HCT116 (cell line): ENCODE data around the gene BBC3. TPM values are rescaled to one million over a fixed set of nuclear protein-coding genes. Genes with fewer than 3 reads are reported as not detected.

Experiments used
- ATAC-seq: fragments of 200-7000 bp; cut with Tn5 transposase; 2 replicates; pipeline ENCODE4 v1.9.1; 2020; ENCODE audit warnings: mild to moderate bottlenecking, moderate library complexity
- BruUV-seq: library from RNA; stranded (reverse); fragments of 400-500 nt; replicated peaks from 2 replicates; lab custom pipeline; 2021; lab: Mats Ljungman, UMichigan
- CTCF ChIA-PET: fragments of 300-600 bp; sonication (Branson Sonifier 250); formaldehyde crosslinking; loops from one replicate; lab custom pipeline; 2021; ENCODE audit warnings: antibody characterized with exemption; lab: Charles Lee
- POLR2A ChIA-PET: fragments of 300-600, 350-600 bp; sonication (Branson Sonifier 250); formaldehyde crosslinking; loops from one replicate; lab custom pipeline; 2021; ENCODE audit warnings: antibody characterized with exemption; lab: Charles Lee
- RAD21 ChIA-PET, 2 experiments: fragments of 300-600 bp; sonication (Branson Sonifier 250); formaldehyde crosslinking; loops; one replicate each; lab custom pipeline; 2023; ENCODE audit warnings: low total read pairs in 2 of 2; ENCODE audit not compliant: uncharacterized antibody in 2 of 2, unreplicated experiment in 2 of 2, low non-redundant PET in 1 of 2; lab: Charles Lee
- DNase-seq: peaks from one replicate; pipeline ENCODE4 v3.0.0-alpha.2; 2010; ENCODE audit warnings: low read depth, low spot score
- H2AFZ ChIP-seq: fragments of 200-600 bp; shearing (Covaris generic), sonication (generic); 2 replicates; pipeline ENCODE4 v1.6.1; 2017; ENCODE audit warnings: low read depth, mixed run types, mixed read lengths, antibody characterized with exemption, low read length; ENCODE audit not compliant: poor library complexity, severe bottlenecking
- H3K27ac ChIP-seq: 2 replicates; pipeline ENCODE4 v1.5.1; 2012; ENCODE audit warnings: low read depth, low read length
- H3K27me3 ChIP-seq: fragments of 200-600 bp; sonication (generic); 2 replicates; pipeline ENCODE4 v1.6.1; 2016; ENCODE audit warnings: mixed run types, low read length, mixed read lengths; ENCODE audit not compliant: insufficient read depth
- H3K36me3 ChIP-seq, 2 experiments: fragments of 200-500 bp in 1 of 2; fragments of 200-600 bp in 1 of 2; sonication (Bioruptor generic) in 1 of 2; sonication (generic) in 1 of 2; 2 replicates each; pipeline versions ENCODE4 v1.5.1 to v1.6.1; 2014 to 2016; ENCODE audit warnings: low read length in 2 of 2, inconsistent platforms in 1 of 2, mixed read lengths in 1 of 2, mixed run types in 1 of 2; ENCODE audit not compliant: insufficient read depth in 2 of 2, control insufficient read depth in 1 of 2
- H3K4me1 ChIP-seq, 2 experiments: fragments of 200-600 bp in 1 of 2; sonication (generic) in 1 of 2; 2 replicates each; pipeline versions ENCODE4 v1.5.1 to v1.6.1; 2012 to 2017; ENCODE audit warnings: low read length in 2 of 2, inconsistent platforms in 1 of 2, mild to moderate bottlenecking in 1 of 2, mixed read lengths in 1 of 2, mixed run types in 1 of 2, moderate library complexity in 1 of 2; ENCODE audit not compliant: insufficient read depth in 2 of 2, control insufficient read depth in 1 of 2
- H3K4me2 ChIP-seq: fragments of 200-600 bp; sonication (generic); 2 replicates; pipeline ENCODE4 v1.6.1; 2017; ENCODE audit warnings: mixed run types, low read length, mixed read lengths
- H3K4me3 ChIP-seq, 2 experiments: fragments of 200-600 bp in 1 of 2; sonication (generic) in 1 of 2; replicated peaks in 1 of 2; 2 replicates each; pipeline ENCODE4 v1.5.1; 2011 to 2016; ENCODE audit warnings: low read length in 2 of 2, control low read depth in 1 of 2, low read depth in 1 of 2, mild to moderate bottlenecking in 1 of 2, mixed read lengths in 1 of 2, mixed run types in 1 of 2
- H3K79me2 ChIP-seq: fragments of 200-600 bp; sonication (generic); 2 replicates; pipeline ENCODE4 v1.6.1; 2017; ENCODE audit warnings: mild to moderate bottlenecking, mixed run types, low read length, moderate library complexity, mixed read lengths; ENCODE audit not compliant: insufficient read depth
- H3K9ac ChIP-seq: fragments of 200-600 bp; sonication (generic); 2 replicates; pipeline ENCODE4 v1.6.1; 2016; ENCODE audit warnings: low read length, mixed read lengths
- H3K9me2 ChIP-seq: fragments of 200-600 bp; sonication (generic), shearing (Covaris generic); 2 replicates; pipeline ENCODE4 v1.6.1; 2017; ENCODE audit warnings: mixed run types, mild to moderate bottlenecking, moderate library complexity; ENCODE audit not compliant: insufficient read depth
- H3K9me3 ChIP-seq, 2 experiments: fragments of 200-500 bp in 1 of 2; fragments of 200-600 bp in 1 of 2; sonication (Bioruptor generic) in 1 of 2; sonication (generic) in 1 of 2; 2 replicates each; pipeline ENCODE4 v1.6.1; 2014 to 2017; ENCODE audit warnings: low read length in 2 of 2, mixed read lengths in 2 of 2, inconsistent platforms in 1 of 2, low read depth in 1 of 2, mild to moderate bottlenecking in 1 of 2, mixed run types in 1 of 2, moderate library complexity in 1 of 2; ENCODE audit not compliant: control insufficient read depth in 1 of 2, insufficient read depth in 1 of 2
- H4K20me1 ChIP-seq: fragments of 200-600 bp; sonication (generic), shearing (Covaris generic); 2 replicates; pipeline ENCODE4 v1.6.1; 2017; ENCODE audit warnings: mixed run types, mild to moderate bottlenecking, moderate library complexity; ENCODE audit not compliant: insufficient read depth
- CBX3 ChIP-seq: IDR thresholded peaks from 2 replicates; pipeline ENCODE4 v1.6.1; 2012; ENCODE audit warnings: low read depth
- CEBPB ChIP-seq: IDR thresholded peaks from 2 replicates; pipeline ENCODE4 v1.6.1; 2012; ENCODE audit warnings: low read depth
- CTCF ChIP-seq, 3 experiments: fragments of 200-600 bp in 1 of 3; sonication (generic) in 1 of 3; IDR thresholded peaks in 2 of 3; conservative IDR thresholded peaks in 1 of 3; 2 replicates each; pipeline ENCODE4 v1.5.1; 2012 to 2017; ENCODE audit warnings: low read depth in 2 of 3, low read length in 2 of 3, antibody characterized with exemption in 1 of 3, borderline replicate concordance in 1 of 3, control low read depth in 1 of 3, mild to moderate bottlenecking in 1 of 3, mixed read lengths in 1 of 3, mixed run types in 1 of 3, moderate library complexity in 1 of 3; ENCODE audit not compliant: insufficient read depth in 1 of 3
- EGR1 ChIP-seq: IDR thresholded peaks from 2 replicates; pipeline ENCODE4 v1.6.1; 2012; ENCODE audit warnings: low read depth
- EZH2phosphoT487 ChIP-seq: fragments of 200-600 bp; IDR thresholded peaks from 2 replicates; pipeline ENCODE4 v1.6.1; 2018; ENCODE audit warnings: antibody characterized with exemption, borderline replicate concordance
- FOSL1 ChIP-seq: IDR thresholded peaks from 2 replicates; pipeline ENCODE4 v1.6.1; 2012; ENCODE audit warnings: low read depth
- JUND ChIP-seq: IDR thresholded peaks from 2 replicates; pipeline ENCODE4 v1.6.1; 2012
- MAX ChIP-seq: IDR thresholded peaks from 2 replicates; pipeline ENCODE4 v1.6.1; 2012
- POLR2A ChIP-seq: IDR thresholded peaks from 2 replicates; pipeline ENCODE4 v1.7.0; 2011; ENCODE audit warnings: borderline replicate concordance; ENCODE audit not compliant: insufficient read depth, insufficient read length; ENCODE audit errors: extremely low read depth
- POLR2AphosphoS5 ChIP-seq: IDR thresholded peaks from 2 replicates; pipeline ENCODE4 v1.6.1; 2011; ENCODE audit warnings: mild to moderate bottlenecking, low read depth, low read length, moderate library complexity
- RAD21 ChIP-seq: IDR thresholded peaks from 2 replicates; pipeline ENCODE4 v1.6.1; 2012; ENCODE audit warnings: low read depth, mild to moderate bottlenecking
- SIN3A ChIP-seq: IDR thresholded peaks from 2 replicates; pipeline ENCODE4 v1.6.1; 2012; ENCODE audit warnings: low read depth
- SP1 ChIP-seq: IDR thresholded peaks from 2 replicates; pipeline ENCODE4 v1.6.1; 2012; ENCODE audit warnings: low read depth
- SRF ChIP-seq: IDR thresholded peaks from 2 replicates; pipeline ENCODE4 v1.6.1; 2012; ENCODE audit warnings: low read depth
- YY1 ChIP-seq: IDR thresholded peaks from 2 replicates; pipeline ENCODE4 v1.6.1; 2011; ENCODE audit warnings: low read length, low read depth, moderate library complexity, mild to moderate bottlenecking; ENCODE audit not compliant: insufficient replicate concordance; ENCODE audit errors: extremely low read depth
- ZFX ChIP-seq: fragments of 450-650 bp; IDR thresholded peaks from 2 replicates; pipeline ENCODE4 v1.6.1; 2017
- intact Hi-C: fragments of 100-400 bp; cut with micrococcal nuclease; formaldehyde crosslinking; loops from 2 replicates; pipeline ENCODE4 v1.10.0; 2022
- total RNA-seq: library from RNA; stranded (reverse); gene quantifications from one replicate; pipeline ENCODE4 v1.2.1, GENCODE V29; 2021; ENCODE audit not compliant: unreplicated experiment
- TF ChIP-seq, protein P1 (sequence below): IDR thresholded peaks from 2 replicates; pipeline ENCODE4 v1.6.1; 2011; ENCODE audit warnings: mild to moderate bottlenecking, low read length, moderate library complexity; ENCODE audit not compliant: insufficient replicate concordance; ENCODE audit errors: extremely low read depth
- TF ChIP-seq, protein P2 (sequence below): IDR thresholded peaks from 2 replicates; pipeline ENCODE4 v1.6.1; 2012

Gene BBC3
- total RNA-seq, 1 experiment from 2014 or later = 45.0 TPM

- TF ChIP-seq, protein P1, sequence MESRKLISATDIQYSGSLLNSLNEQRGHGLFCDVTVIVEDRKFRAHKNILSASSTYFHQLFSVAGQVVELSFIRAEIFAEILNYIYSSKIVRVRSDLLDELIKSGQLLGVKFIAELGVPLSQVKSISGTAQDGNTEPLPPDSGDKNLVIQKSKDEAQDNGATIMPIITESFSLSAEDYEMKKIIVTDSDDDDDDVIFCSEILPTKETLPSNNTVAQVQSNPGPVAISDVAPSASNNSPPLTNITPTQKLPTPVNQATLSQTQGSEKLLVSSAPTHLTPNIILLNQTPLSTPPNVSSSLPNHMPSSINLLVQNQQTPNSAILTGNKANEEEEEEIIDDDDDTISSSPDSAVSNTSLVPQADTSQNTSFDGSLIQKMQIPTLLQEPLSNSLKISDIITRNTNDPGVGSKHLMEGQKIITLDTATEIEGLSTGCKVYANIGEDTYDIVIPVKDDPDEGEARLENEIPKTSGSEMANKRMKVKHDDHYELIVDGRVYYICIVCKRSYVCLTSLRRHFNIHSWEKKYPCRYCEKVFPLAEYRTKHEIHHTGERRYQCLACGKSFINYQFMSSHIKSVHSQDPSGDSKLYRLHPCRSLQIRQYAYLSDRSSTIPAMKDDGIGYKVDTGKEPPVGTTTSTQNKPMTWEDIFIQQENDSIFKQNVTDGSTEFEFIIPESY = peak; percentile 88
- TF ChIP-seq JUND = peak; percentile 51; the same call in 1 of the 2 replicates
Observed at GRCh38 chr19:47225746-47226425, 5.1 kb downstream of the BBC3 start (continued).

DNA sequence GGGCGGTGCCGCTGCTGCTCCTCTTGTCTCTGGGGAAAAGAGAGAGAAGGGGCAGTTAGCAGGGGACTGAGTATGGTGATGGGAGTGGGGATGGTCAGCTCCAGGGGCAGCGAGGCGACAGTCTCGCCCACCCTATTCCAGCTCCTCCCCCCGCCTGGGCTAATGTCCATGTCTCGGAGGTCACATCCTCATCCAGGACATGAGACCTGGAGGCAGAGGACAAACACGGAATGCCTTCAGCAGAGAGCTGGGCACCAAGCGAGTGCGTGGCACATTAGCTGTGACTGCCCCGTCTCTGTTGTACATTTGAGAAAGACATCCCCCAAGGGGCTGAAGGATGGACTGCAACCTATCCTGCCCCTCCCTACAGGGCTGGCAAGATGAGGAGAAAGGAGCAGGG, 9.1 kb downstream of the BBC3 start:
- intact Hi-C loops = no loop called here
- Histone ChIP-seq H3K27me3 (no peaks in the 10 kb centered on the region), H4K20me1 (no peaks in the 10 kb centered on the region), H3K4me3 (no peak overlapping the region), H3K27ac (no peak overlapping the region), H3K36me3 (peaks cover 4 to 6% of the 10 kb centered on the region in 2 experiments; a peak in 1 of 4 replicates), H3K9me3 (no peaks in the 10 kb centered on the region), H3K4me1 (peaks cover 7 to 16% of the 10 kb centered on the region in 2 experiments), H2AFZ (no peak overlapping the region), H3K9me2 (no peaks in the 10 kb centered on the region), H3K79me2 (no peaks in the 10 kb centered on the region), H3K9ac (no peak overlapping the region), H3K4me2 (no peak overlapping the region)
- ChIA-PET RAD21 (no interaction called here), POLR2A (no interaction called here), CTCF (no interaction called here)
- no peak for TF ChIP-seq ZFX
- TF ChIP-seq EZH2phosphoT487 = no peak
- no peak for TF ChIP-seq MAX
- TF ChIP-seq YY1 = no peak
- TF ChIP-seq CBX3 = no peak
- TF ChIP-seq FOSL1 = no peak
- TF ChIP-seq SRF = no peak
- TF ChIP-seq EGR1 = no peak
- TF ChIP-seq CTCF (IDR thresholded peaks at IDR 0.05 in 2 of 3, conservative IDR thresholded peaks at IDR 0.05 in 1 of 3; ENCODE audit: borderline replicate concordance in 1 of 3, insufficient read depth in 1 of 3, low read depth in 2 of 3, low read length in 2 of 3) = no peak
- no peak for TF ChIP-seq RAD21
- TF ChIP-seq POLR2A = no peak
- TF ChIP-seq CEBPB = no peak
- TF ChIP-seq SP1 = no peak
- TF ChIP-seq SIN3A = no peak
- TF ChIP-seq, protein P2, sequence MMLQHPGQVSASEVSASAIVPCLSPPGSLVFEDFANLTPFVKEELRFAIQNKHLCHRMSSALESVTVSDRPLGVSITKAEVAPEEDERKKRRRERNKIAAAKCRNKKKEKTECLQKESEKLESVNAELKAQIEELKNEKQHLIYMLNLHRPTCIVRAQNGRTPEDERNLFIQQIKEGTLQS = no peak
- TF ChIP-seq POLR2AphosphoS5 = no peak
- DNase-seq (no peak), ATAC-seq (no peak)
- no TSS peak for BruUV-seq
